BLaER1 treated with 17β-estradiol and CSF1 and Interleukin-3, amounts not matched to agents 10 nM and 100 nM (cell line): Measurements from ENCODE around the gene LRRC75B.
"Not testable (repeated sequence)": the region's sequence is repeated elsewhere in the genome, so short reads cannot be mapped to it uniquely, and the experiment has no call there.

ENCODE experiments used
- H3K27ac ChIP-seq, 11 experiments: shearing (Covaris generic); formaldehyde crosslinking; 2 replicates each; pipeline ENCODE4 v1.8.1; 2022
- H3K27me3 ChIP-seq, 11 experiments: shearing (Covaris generic); formaldehyde crosslinking; 2 replicates each; pipeline ENCODE4 v1.8.1; 2022
- H3K36me3 ChIP-seq, 11 experiments: shearing (Covaris generic); formaldehyde crosslinking; 2 replicates each; pipeline ENCODE4 v1.8.1; 2022
- H3K4me1 ChIP-seq, 10 experiments: shearing (Covaris generic); formaldehyde crosslinking; 2 replicates each; pipeline ENCODE4 v1.8.1; 2022
- H3K4me2 ChIP-seq, 11 experiments: shearing (Covaris generic); formaldehyde crosslinking; 2 replicates each; pipeline ENCODE4 v1.8.1; 2022
- H3K4me3 ChIP-seq, 10 experiments: shearing (Covaris generic); formaldehyde crosslinking; 2 replicates each; pipeline ENCODE4 v1.8.1; 2022
- H3K9ac ChIP-seq, 11 experiments: shearing (Covaris generic); formaldehyde crosslinking; 2 replicates each; pipeline ENCODE4 v1.8.1; 2022
- H3K9me3 ChIP-seq, 11 experiments: shearing (Covaris generic); formaldehyde crosslinking; replicated peaks in 1 of 11; 2 replicates each; pipeline ENCODE4 v1.8.1; 2022
- H4K20me1 ChIP-seq, 11 experiments: shearing (Covaris generic); formaldehyde crosslinking; 2 replicates each; pipeline ENCODE4 v1.8.1; 2022

The LRRC75B gene

GRCh38 chr22:24621244-24621643, 28.4 kb upstream of the LRRC75B start:
- H3K9me3 ChIP-seq, H3K4me3 ChIP-seq, H3K27ac ChIP-seq, H4K20me1 ChIP-seq, H3K36me3 ChIP-seq, H3K9ac ChIP-seq, H3K27me3 ChIP-seq, H3K4me2 ChIP-seq: not testable (repeated sequence)
- H3K4me1 ChIP-seq, result peaks cover 0 to 13% (median 8%) of the 10 kb centered on the region in 10 experiments; a peak in 9 of 20 replicates

GRCh38 chr22:24614794-24615193, 21.9 kb upstream of the LRRC75B start:
- H3K27me3 ChIP-seq, H3K27ac ChIP-seq, H4K20me1 ChIP-seq, H3K9me3 ChIP-seq, H3K36me3 ChIP-seq, H3K4me1 ChIP-seq, H3K4me2 ChIP-seq, H3K9ac ChIP-seq, H3K4me3 ChIP-seq: not testable (repeated sequence)

GRCh38 chr22:24609888-24610287, 17.0 kb upstream of the LRRC75B start:
- not testable (repeated sequence) for H3K27me3 ChIP-seq, H3K4me2 ChIP-seq, H3K9me3 ChIP-seq, H3K4me3 ChIP-seq, H4K20me1 ChIP-seq, H3K9ac ChIP-seq, H3K27ac ChIP-seq, H3K36me3 ChIP-seq
- peaks cover 7 to 10% (median 9%) of the 10 kb centered on the region in 10 experiments for H3K4me1 ChIP-seq

GRCh38 chr22:24608327-24608726, 15.5 kb upstream of the LRRC75B start:
- Histone ChIP-seq H3K27ac (peak overlapping the region in 2 of 11 experiments; percentile 45 to 47; a peak in 1 of 22 replicates), H3K4me1 (peaks cover 12 to 21% (median 15%) of the 10 kb centered on the region in 10 experiments)
- not testable (repeated sequence) for H3K4me3 ChIP-seq, H3K9ac ChIP-seq, H3K9me3 ChIP-seq, H4K20me1 ChIP-seq, H3K4me2 ChIP-seq, H3K27me3 ChIP-seq, H3K36me3 ChIP-seq

GRCh38 chr22:24607429-24607983, 14.6 kb upstream of the LRRC75B start:
- H3K36me3 ChIP-seq, H3K27me3 ChIP-seq, H3K4me3 ChIP-seq, H3K9me3 ChIP-seq, H4K20me1 ChIP-seq: not testable (repeated sequence)
- peak overlapping the region in 5 of 11 experiments; percentile 18 to 53 (median 45); a peak in 7 of 22 replicates for H3K27ac ChIP-seq
- peak overlapping the region; percentile 18 to 60 (median 44); a peak in 21 of 22 replicates for H3K4me2 ChIP-seq
- H3K4me1 ChIP-seq, result peaks cover 16 to 30% (median 20%) of the 10 kb centered on the region in 10 experiments
- peak overlapping the region in 4 of 11 experiments; percentile 25 to 38 (median 34); a peak in 3 of 22 replicates for H3K9ac ChIP-seq

- not testable (repeated sequence) for H3K9ac ChIP-seq, H3K4me3 ChIP-seq
- peaks cover 23 to 41% (median 31%) of the 10 kb centered on the region in 10 experiments for H3K4me1 ChIP-seq
Observed at GRCh38 chr22:24606340-24606739, 13.5 kb upstream of the LRRC75B start.

GRCh38 chr22:24603770-24604629, 11.1 kb upstream of the LRRC75B start:
- H3K36me3 ChIP-seq, H3K9me3 ChIP-seq, H3K27me3 ChIP-seq, H4K20me1 ChIP-seq, H3K4me3 ChIP-seq: not testable (repeated sequence)
- Histone ChIP-seq H3K4me2 (peak overlapping the region; percentile 40 to 62 (median 56); a peak in 19 of 22 replicates), H3K4me1 (peaks cover 31 to 49% (median 38%) of the 10 kb centered on the region in 10 experiments), H3K27ac (peak overlapping the region in 4 of 11 experiments; percentile 31 to 60 (median 56); a peak in 8 of 22 replicates), H3K9ac (peak overlapping the region in 3 of 11 experiments; percentile 15 to 33 (median 32); a peak in 1 of 22 replicates)

More at GRCh38 chr22:24606340-24606739, 13.5 kb upstream of the LRRC75B start:
- not testable (repeated sequence) for H3K27ac ChIP-seq, H3K27me3 ChIP-seq, H4K20me1 ChIP-seq, H3K9me3 ChIP-seq, H3K36me3 ChIP-seq, H3K4me2 ChIP-seq

- not testable (repeated sequence) for H3K36me3 ChIP-seq, H3K4me3 ChIP-seq, H4K20me1 ChIP-seq, H3K9me3 ChIP-seq, H3K27me3 ChIP-seq
- Histone ChIP-seq H3K9ac (peak within 1 kb of the TSS in 3 of 11 experiments; percentile 15 to 33 (median 32); a peak in 1 of 22 replicates), H3K27ac (peak within 1 kb of the TSS in 7 of 11 experiments; percentile 31 to 77 (median 59); a peak in 11 of 22 replicates), H3K4me1 (peaks cover 31 to 49% (median 40%) of the 10 kb centered on the region in 10 experiments), H3K4me2 (peak within 1 kb of the TSS; percentile 53 to 81 (median 65); a peak in 19 of 22 replicates)
Observed at GRCh38 chr22:24602847-24603769, 10.2 kb upstream of the LRRC75B start, which contains the start of gene GGT1. Gene GGT1, plus strand, starts transcription at chr22:24603193. Its CDS starts 7,889 bp downstream, at chr22:24611082.

GRCh38 chr22:24602105-24602749, 9.4 kb upstream of the LRRC75B start:
- H4K20me1 ChIP-seq, H3K9me3 ChIP-seq, H3K36me3 ChIP-seq, H3K4me3 ChIP-seq, H3K27me3 ChIP-seq: not testable (repeated sequence)
- Histone ChIP-seq H3K4me2 (peak overlapping the region in 9 of 11 experiments; percentile 51 to 81 (median 69); a peak in 12 of 22 replicates), H3K27ac (peak overlapping the region in 5 of 11 experiments; percentile 48 to 77 (median 70); a peak in 8 of 22 replicates), H3K4me1 (peaks cover 23 to 41% (median 33%) of the 10 kb centered on the region in 10 experiments), H3K9ac (0 out of 22 replicates have a peak overlapping the region, but pooled peaks of 1 of the 11 experiments have one; percentile 34)
